Measurements from ENCODE around the gene BCL7A.

DNA sequence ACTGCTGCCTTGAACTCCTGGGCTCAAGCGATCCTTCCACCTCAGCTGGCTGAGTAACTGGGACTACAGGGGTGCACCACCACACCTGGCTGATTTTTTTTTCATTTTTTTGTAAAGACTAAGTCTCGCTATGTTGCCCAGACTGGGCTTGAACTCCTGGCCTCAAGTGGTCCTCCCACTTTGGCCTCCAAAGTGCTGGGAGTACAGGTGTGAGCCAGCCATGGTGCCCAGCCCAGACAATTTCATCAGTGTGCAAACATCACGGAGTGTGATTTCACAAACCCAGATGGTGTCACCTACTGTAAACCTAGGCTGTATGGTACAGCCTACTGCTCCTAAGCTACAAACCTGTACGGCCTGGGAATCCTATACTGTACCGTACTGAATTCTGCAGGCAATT, 6.9 kb upstream of the BCL7A start:
- TF ChIP-seq YY1 (IDR thresholded peaks at IDR 0.05; ENCODE audit: low read depth, low read length) = no peak
- TF ChIP-seq CTCF (IDR thresholded peaks at IDR 0.05; ENCODE audit: control extremely low read depth in 1 of 3, insufficient read depth in 1 of 3, low read depth in 1 of 3, low read length in 3 of 3) = no peak
- TF ChIP-seq JUND (IDR thresholded peaks at IDR 0.05; ENCODE audit: low read length) = no peak
- TF ChIP-seq RAD21 (IDR thresholded peaks at IDR 0.05 in 1 of 2, conservative IDR thresholded peaks at IDR 0.05 in 1 of 2; ENCODE audit: low read depth in 2 of 2, low read length in 2 of 2) = no peak
- TF ChIP-seq PHF8 (conservative IDR thresholded peaks at IDR 0.05; ENCODE audit: low read depth, low read length) = no peak
- TF ChIP-seq RBBP5 (IDR thresholded peaks at IDR 0.05; ENCODE audit: borderline replicate concordance, low read depth, low read length) = no peak
